ENCODE measurements around the gene GLB1L2. TPM values are rescaled to one million over a fixed set of nuclear protein-coding genes. Genes with fewer than 3 reads are reported as not detected.

The GLB1L2 gene
- polyA plus RNA-seq, 1 of the 3 experiments (the other 2 are of a cell fraction) = 3.4 TPM

DNA sequence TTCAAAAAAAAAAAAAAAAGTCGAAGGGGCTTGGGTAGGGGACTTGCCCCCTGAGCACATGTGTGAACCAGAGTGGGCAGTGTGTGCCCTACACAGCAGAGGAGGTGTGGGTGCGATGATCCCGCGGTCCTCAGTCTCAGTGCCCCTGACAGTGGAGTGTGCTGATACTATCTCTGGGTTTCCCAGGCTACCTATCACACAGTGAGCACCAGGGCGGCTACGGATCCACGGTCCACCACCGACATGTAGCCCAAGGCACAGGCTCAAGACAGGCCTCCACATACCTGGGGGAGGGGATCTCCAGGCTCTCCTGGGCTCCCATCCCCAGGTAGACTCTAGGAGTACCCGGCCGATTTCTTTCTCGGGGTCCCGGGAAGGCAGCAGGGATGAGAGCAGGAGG lies 71.1 kb downstream of the GLB1L2 start:
- no peaks in the 10 kb centered on the region for H3K9me3 ChIP-seq
- no peaks in the 10 kb centered on the region for H3K9me2 ChIP-seq
- H3K9ac ChIP-seq = no peak overlapping the region
- no peak overlapping the region for H2AFZ ChIP-seq (ENCODE audit: low read depth)
- no peak overlapping the region for H3K27ac ChIP-seq (ENCODE audit: low read depth in 2 of 2, low read length in 1 of 2)
- no peak overlapping the region for H3K4me3 ChIP-seq (ENCODE audit: low read depth in 2 of 2, low read length in 1 of 2)
- 59% methylated on average over 10 of the region's 12 CpGs for WGBS (ENCODE audit: low lambda C conversion rate)
- H3K4me2 ChIP-seq = no peak overlapping the region
- peaks cover 0 to 17% of the 10 kb centered on the region in 2 experiments; a peak in 1 of 4 replicates for H3K4me1 ChIP-seq (ENCODE audit: control insufficient read depth in 1 of 2, insufficient read depth in 2 of 2, low read depth in 1 of 2, low read length in 1 of 2)
- CTCF ChIA-PET = no interaction called here
- H3K36me3 ChIP-seq (replicated peaks in 1 of 2; ENCODE audit: control insufficient read depth in 1 of 2, insufficient read depth in 2 of 2, low read length in 1 of 2) = no peaks in the 10 kb centered on the region
- POLR2A ChIA-PET = no interaction called here
- DNase-seq = no peak
- H3K27me3 ChIP-seq (ENCODE audit: insufficient read depth) = no peaks in the 10 kb centered on the region
- no peaks in the 10 kb centered on the region for H3K79me2 ChIP-seq (ENCODE audit: insufficient read depth)
- TF ChIP-seq JUND (IDR thresholded peaks at IDR 0.05) (no peak), SMC3 (IDR thresholded peaks at IDR 0.05; ENCODE audit: low read depth, low read length) (no peak), TCF12 (IDR thresholded peaks at IDR 0.05) (no peak)
- H4K20me1 ChIP-seq (ENCODE audit: insufficient read depth) = no peaks in the 10 kb centered on the region
- H3F3A ChIP-seq (replicated peaks; ENCODE audit: insufficient read depth) = no peaks in the 10 kb centered on the region

GRCh38 chr11:134404575-134405341 lies 73.0 kb downstream of the GLB1L2 start:
- H3K9me3 ChIP-seq = no peaks in the 10 kb centered on the region
- peaks cover 0 to 5% of the 10 kb centered on the region in 2 experiments; a peak in 1 of 4 replicates for H3K4me1 ChIP-seq (ENCODE audit: control insufficient read depth in 1 of 2, insufficient read depth in 2 of 2, low read depth in 1 of 2, low read length in 1 of 2)
- POLR2A ChIA-PET = no interaction called here
- H3F3A ChIP-seq (replicated peaks; ENCODE audit: insufficient read depth) = no peaks in the 10 kb centered on the region
- no peak for TF ChIP-seq NFIC (IDR thresholded peaks at IDR 0.05; ENCODE audit: borderline replicate concordance)
- TF ChIP-seq YY1 (IDR thresholded peaks at IDR 0.05; ENCODE audit: low read depth) = no peak
- TF ChIP-seq SMC3 (IDR thresholded peaks at IDR 0.05; ENCODE audit: low read depth, low read length) = no peak
- TF ChIP-seq ELF1 (IDR thresholded peaks at IDR 0.05) = no peak
- TF ChIP-seq ZBTB33 (IDR thresholded peaks at IDR 0.05; ENCODE audit: borderline replicate concordance, low read depth) = no peak
- no peak for TF ChIP-seq EP300 (IDR thresholded peaks at IDR 0.05; ENCODE audit: borderline replicate concordance in 1 of 2, low read depth in 1 of 2, low read length in 1 of 2)
- no peak for TF ChIP-seq FOXJ3 (CRISPR knock-in tag; IDR thresholded peaks at IDR 0.05)
- no peak for TF ChIP-seq POLR2AphosphoS5 (IDR thresholded peaks at IDR 0.05; ENCODE audit: low read depth, low read length)
- no peak for TF ChIP-seq RXRA (IDR thresholded peaks at IDR 0.05; ENCODE audit: borderline replicate concordance, low read depth)
- no peak for TF ChIP-seq MEF2A (IDR thresholded peaks at IDR 0.05; ENCODE audit: borderline replicate concordance, low read depth)
- TF ChIP-seq CHD2 (IDR thresholded peaks at IDR 0.05; ENCODE audit: low read length, partially characterized antibody) = no peak
- TF ChIP-seq, protein P1, sequence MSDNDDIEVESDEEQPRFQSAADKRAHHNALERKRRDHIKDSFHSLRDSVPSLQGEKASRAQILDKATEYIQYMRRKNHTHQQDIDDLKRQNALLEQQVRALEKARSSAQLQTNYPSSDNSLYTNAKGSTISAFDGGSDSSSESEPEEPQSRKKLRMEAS (IDR thresholded peaks at IDR 0.05; ENCODE audit: low read depth) = no peak
- no peak for TF ChIP-seq PBX3 (IDR thresholded peaks at IDR 0.05)
- TF ChIP-seq NRF1 (IDR thresholded peaks at IDR 0.05; ENCODE audit: low read depth, low read length) = no peak
- TF ChIP-seq TCF12 (IDR thresholded peaks at IDR 0.05) = no peak
- TF ChIP-seq GATA2 (CRISPR knock-in tag; IDR thresholded peaks at IDR 0.05) = no peak
- no peak for TF ChIP-seq SIN3A (IDR thresholded peaks at IDR 0.05; ENCODE audit: borderline replicate concordance, low read depth, low read length)
- no peak for TF ChIP-seq MXI1 (IDR thresholded peaks at IDR 0.05; ENCODE audit: low read depth, low read length)
- H3K4me3 ChIP-seq (ENCODE audit: low read depth in 2 of 2, low read length in 1 of 2) = no peak overlapping the region
- 63% methylated on average over 16 of the region's 30 CpGs for WGBS (ENCODE audit: low lambda C conversion rate)
- CTCF ChIA-PET = interaction anchor here (0.6 to 1.9 kb wide), 2 partner anchors 103 to 175 kb away, joined by 3 to 5 read pairs; no protein-coding TSS in a partner anchor
- peak; percentile 27 for DNase-seq
- no peak overlapping the region for H3K9ac ChIP-seq
- no peaks in the 10 kb centered on the region for H4K20me1 ChIP-seq (ENCODE audit: insufficient read depth)
- no peak overlapping the region for H2AFZ ChIP-seq (ENCODE audit: low read depth)
- no peaks in the 10 kb centered on the region for H3K27me3 ChIP-seq (ENCODE audit: insufficient read depth)
- H3K27ac ChIP-seq (ENCODE audit: low read depth in 2 of 2, low read length in 1 of 2) = no peak overlapping the region
- no peaks in the 10 kb centered on the region for H3K79me2 ChIP-seq (ENCODE audit: insufficient read depth)
- no peaks in the 10 kb centered on the region for H3K36me3 ChIP-seq (replicated peaks in 1 of 2; ENCODE audit: control insufficient read depth in 1 of 2, insufficient read depth in 2 of 2, low read length in 1 of 2)
- H3K9me2 ChIP-seq = no peaks in the 10 kb centered on the region
- H3K4me2 ChIP-seq = no peak overlapping the region
